T-cell (primary cell): ENCODE measurements around the gene KRTCAP3. TPM values are rescaled to one million over a fixed set of nuclear protein-coding genes. Genes with fewer than 3 reads are reported as not detected.

Experiments
- total RNA-seq, 35 experiments: library from RNA in 6 of 35; stranded (reverse) in 6 of 35; fragments of 120-200 nt in 1 of 35; gene quantifications; one replicate each; pipeline versions ENCODE4 v1.2.1 to v1.2.4 and lab custom pipeline; 2013 to 2026

Gene KRTCAP3
- total RNA-seq, 5 donors from 2014 or later (not counting 1 experiment from before 2014, with no cell fraction given), result 12.3 to 21.1 (median 19.7) TPM

Other genes with a start within 250 kb of the KRTCAP3 start
- 100 to 1,000 TPM in 2 of 5 donors, 10 to 100 TPM in 3; 78.9 to 106 (median 96.0) TPM for gene ATRAID, start 230.3 kb upstream of the KRTCAP3 start, total RNA-seq
- 100 to 1,000 TPM in 2 of 5 donors, 10 to 100 TPM in 3; 37.5 to 214 (median 43.0) TPM for gene SLC5A6, start 230.1 kb upstream of the KRTCAP3 start, total RNA-seq
- gene CAD, start 225.0 kb upstream of the KRTCAP3 start, total RNA-seq, result 10 to 100 TPM; 38.5 to 78.2 (median 65.4) TPM
- under 1 TPM in 2 of 5 donors, not detected in 3; 0.06 to 0.26 TPM for gene SLC30A3, start 179.3 kb upstream of the KRTCAP3 start, total RNA-seq
- gene DNAJC5G, start 166.9 kb upstream of the KRTCAP3 start, total RNA-seq, result not detected
- not detected for gene TRIM54, start 160.0 kb upstream of the KRTCAP3 start, total RNA-seq
- 1 to 10 TPM; 1.8 to 7.8 (median 4.2) TPM for gene UCN, start 133.9 kb upstream of the KRTCAP3 start, total RNA-seq
- gene MPV17, start 119.3 kb upstream of the KRTCAP3 start, total RNA-seq, result 10 to 100 TPM; 64.5 to 99.1 (median 93.6) TPM
- 10 to 100 TPM; 69.8 to 89.9 (median 82.1) TPM for gene GTF3C2, start 85.6 kb upstream of the KRTCAP3 start, total RNA-seq
- gene EIF2B4, start 72.0 kb upstream of the KRTCAP3 start, total RNA-seq, result 10 to 100 TPM; 35.6 to 50.3 (median 40.5) TPM
- gene SNX17, start 71.8 kb upstream of the KRTCAP3 start, total RNA-seq, result 100 to 1,000 TPM in 3 of 5 donors, 10 to 100 TPM in 2; 77.9 to 130 (median 121) TPM
- 10 to 100 TPM; 20.6 to 27.0 (median 21.9) TPM for gene ZNF513, start 61.6 kb upstream of the KRTCAP3 start, total RNA-seq
- 10 to 100 TPM; 40.9 to 65.9 (median 62.4) TPM for gene PPM1G, start 32.8 kb upstream of the KRTCAP3 start, total RNA-seq
- 100 to 1,000 TPM in 4 of 5 donors, 10 to 100 TPM in 1; 99.1 to 187 (median 109) TPM for gene NRBP1, start 13.8 kb upstream of the KRTCAP3 start, total RNA-seq
- 10 to 100 TPM; 14.6 to 25.3 (median 17.3) TPM for gene IFT172, start 47.4 kb downstream of the KRTCAP3 start, total RNA-seq
- under 1 TPM; 0.13 to 0.98 (median 0.50) TPM for gene FNDC4, start 52.8 kb downstream of the KRTCAP3 start, total RNA-seq
- gene GCKR, start 54.5 kb downstream of the KRTCAP3 start, total RNA-seq, result under 1 TPM in 2 of 5 donors, not detected in 3; 0.23 to 0.28 TPM
- 10 to 100 TPM; 38.9 to 52.1 (median 49.7) TPM for gene ZNF512, start 140.7 kb downstream of the KRTCAP3 start, total RNA-seq
- 1 to 10 TPM in 3 of 5 donors, under 1 TPM in 2; 0.49 to 1.4 (median 1.2) TPM for gene CCDC121, start 186.6 kb downstream of the KRTCAP3 start, total RNA-seq
- gene GPN1, start 186.7 kb downstream of the KRTCAP3 start, total RNA-seq, result 10 to 100 TPM; 27.0 to 32.1 (median 28.9) TPM
- 10 to 100 TPM; 39.2 to 53.2 (median 39.3) TPM for gene SUPT7L, start 221.2 kb downstream of the KRTCAP3 start, total RNA-seq
- 10 to 100 TPM; 21.1 to 24.2 (median 21.8) TPM for gene SLC4A1AP, start 221.5 kb downstream of the KRTCAP3 start, total RNA-seq